ENCODE results near the gene UGT1A5. TPM values are rescaled to one million over a fixed set of nuclear protein-coding genes. Genes with fewer than 3 reads are reported as not detected.

UGT1A5 gene
- total RNA-seq, 1 experiment from 2014 or later, result 0.34 TPM

GRCh38 chr2:233779722-233780121 lies 67.0 kb downstream of the UGT1A5 start:
- no peak for DNase-seq (ENCODE audit: low read depth)

GRCh38 chr2:233780771-233781170 lies 68.1 kb downstream of the UGT1A5 start:
- peak; percentile 15 for DNase-seq (ENCODE audit: low read depth)

- DNase-seq (ENCODE audit: low read depth), result no peak
Observed at GRCh38 chr2:233789554-233789953, 76.8 kb downstream of the UGT1A5 start.

DNA sequence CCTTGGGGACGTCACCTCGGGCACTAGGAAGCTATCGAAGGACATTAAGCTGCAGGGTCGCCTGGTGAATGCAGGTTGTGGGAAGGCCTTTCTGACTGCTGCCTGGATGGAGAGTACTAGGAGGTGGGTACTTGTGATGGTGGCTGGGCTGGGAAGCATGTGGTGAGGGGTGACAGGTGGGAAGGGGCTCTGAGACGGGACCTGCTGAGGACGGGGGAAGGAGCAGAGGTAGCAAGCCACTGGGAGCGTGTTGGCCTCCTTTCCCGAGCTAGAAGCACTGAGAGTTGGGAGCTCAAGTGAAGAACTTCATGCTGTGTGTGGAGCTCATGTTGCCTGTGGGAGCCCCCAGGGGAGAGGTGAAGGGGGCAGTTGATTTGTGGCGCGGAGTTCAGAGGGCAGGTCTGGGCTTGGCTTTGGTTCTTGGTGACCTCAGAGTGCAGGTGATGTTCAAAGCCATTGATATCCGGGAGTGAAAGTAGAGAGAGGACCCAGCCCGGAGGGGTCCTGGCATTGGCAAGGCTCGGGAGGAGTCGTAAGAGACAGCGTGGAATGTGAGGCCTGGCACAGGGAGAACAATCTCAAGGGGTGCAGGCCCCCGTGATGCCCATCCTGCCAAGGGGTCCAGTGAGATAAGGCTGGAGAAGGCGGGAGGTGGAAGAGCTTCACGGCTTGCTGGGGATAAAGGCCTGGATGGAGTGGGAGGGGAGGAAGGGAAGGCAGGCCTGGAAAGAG lies 78.6 kb downstream of the UGT1A5 start:
- no peak for DNase-seq (ENCODE audit: low read depth)

DNA sequence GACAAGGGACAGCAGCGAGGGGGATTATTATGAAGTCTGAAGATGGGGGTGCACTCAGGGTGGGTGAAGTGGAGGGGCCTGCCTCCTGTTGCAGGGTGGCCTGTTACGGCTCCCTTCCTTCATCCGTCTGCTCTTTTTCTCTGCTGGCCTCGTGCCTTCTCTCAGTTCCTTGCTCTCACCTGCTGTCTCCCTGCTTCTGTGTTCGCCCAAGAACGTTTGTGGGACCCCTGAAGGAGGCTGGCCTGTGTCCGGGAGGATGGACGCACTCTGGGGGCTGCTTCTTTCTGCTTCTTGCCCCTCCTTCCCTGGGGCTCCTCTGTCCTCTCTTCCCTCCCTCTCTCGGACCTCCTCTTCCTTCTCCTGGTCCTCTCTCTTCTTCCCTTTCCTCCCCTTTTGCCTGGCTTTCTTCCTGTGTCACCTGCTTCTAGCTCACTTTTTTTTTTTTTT lies 79.2 kb downstream of the UGT1A5 start:
- DNase-seq (ENCODE audit: low read depth), result no peak

DNA sequence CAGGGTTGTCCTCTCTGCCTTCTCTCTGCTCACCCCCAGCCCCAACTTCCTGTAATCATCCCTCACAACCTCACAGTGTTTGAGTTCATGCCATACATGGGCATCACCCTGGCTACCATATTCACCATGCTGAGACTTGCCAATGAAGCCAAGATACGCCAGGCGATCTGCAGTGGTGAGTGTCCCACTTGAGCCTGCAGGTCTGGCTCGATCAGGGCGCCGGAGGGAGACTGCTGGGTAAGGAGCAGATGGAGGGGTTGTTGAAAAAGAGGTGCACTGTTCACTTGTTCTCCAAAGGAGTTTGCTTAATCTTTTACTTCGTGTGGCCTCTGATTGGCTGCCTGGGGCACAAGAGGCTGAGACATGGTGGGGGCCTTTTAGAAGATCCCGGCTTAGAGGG lies 80.0 kb downstream of the UGT1A5 start:
- no peak for DNase-seq (ENCODE audit: low read depth)

- DNase-seq (ENCODE audit: low read depth), result no peak
Observed at GRCh38 chr2:233793465-233794127, 80.9 kb downstream of the UGT1A5 start.

DNA sequence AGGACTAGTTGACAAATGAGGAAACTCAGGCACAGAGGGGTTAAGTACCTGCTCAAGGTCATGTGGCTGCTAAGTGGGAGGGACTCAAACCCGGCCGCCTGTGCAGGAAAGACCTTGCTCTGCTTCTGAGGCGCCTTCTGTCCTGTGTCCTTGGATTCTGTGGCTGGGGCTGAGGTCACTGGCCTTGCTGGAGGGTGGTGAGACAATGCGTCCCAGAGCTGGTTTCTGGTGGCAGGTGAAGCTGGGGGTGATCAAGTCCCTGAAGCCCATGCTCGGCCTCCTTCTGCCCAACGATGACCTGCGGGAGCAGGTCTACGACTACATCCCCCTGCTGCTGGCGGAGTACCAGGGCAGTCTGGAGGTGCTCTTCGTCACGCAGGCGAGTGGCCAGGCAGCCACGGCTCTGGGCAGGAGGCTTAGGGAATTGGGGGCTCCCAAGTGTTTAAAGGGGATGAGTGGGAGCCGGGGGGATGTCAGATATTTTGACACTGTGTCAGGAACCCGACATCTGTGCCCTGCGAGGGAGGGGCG lies 81.5 kb downstream of the UGT1A5 start:
- no peak for DNase-seq (ENCODE audit: low read depth)

GRCh38 chr2:233795735-233796171 lies 83.0 kb downstream of the UGT1A5 start:
- no peak for DNase-seq (ENCODE audit: low read depth)

DNA sequence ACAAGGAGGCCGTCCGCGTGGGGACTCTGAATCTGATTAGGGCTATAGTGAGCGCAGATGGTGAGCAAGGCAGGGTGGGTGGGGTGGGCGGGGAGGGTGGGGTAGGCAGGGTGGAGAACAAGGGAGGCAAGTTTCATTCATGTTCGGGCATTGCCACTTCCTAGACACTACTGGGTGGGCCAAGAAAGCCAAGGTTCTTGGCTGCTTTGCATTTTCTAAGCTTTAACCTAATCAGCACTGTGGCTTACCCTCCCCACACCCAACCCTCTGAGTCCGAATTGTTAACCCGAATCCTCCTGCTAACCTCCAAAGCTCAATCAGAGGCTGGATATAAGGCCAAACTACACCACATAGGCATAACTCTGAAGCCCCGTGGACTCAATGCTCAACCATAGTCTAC lies 83.5 kb downstream of the UGT1A5 start:
- DNase-seq (ENCODE audit: low read depth), result no peak

GRCh38 chr2:233798335-233799086 lies 85.8 kb downstream of the UGT1A5 start:
- no peak for DNase-seq (ENCODE audit: low read depth)

DNA sequence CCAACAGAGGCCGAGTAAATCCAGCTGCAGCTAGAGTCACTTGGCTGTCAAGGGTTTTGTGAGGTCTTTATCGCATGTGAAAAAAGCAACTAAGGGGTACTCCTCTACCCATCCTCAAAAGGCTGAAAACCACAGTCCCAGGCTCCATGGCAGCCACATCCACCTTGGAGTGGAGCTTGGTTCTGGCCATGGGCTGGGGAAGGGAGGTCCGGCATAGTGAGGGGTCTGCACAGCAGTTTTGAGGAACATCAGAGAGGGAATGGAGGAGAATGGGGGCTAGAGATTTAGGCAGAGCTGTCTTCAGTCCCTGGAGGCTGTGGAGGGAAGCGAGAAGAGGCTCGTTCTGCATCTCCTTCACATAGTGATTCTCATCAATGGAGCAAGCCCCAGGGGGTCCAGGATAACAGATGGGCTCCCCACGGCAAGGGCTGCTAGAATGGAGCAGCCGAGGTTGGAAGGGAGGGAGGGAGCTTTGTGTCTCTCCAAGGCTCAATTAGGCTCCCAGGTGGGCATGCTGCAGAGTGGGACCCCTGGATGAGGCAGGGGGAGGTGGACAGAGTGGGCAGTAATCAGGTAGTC lies 86.5 kb downstream of the UGT1A5 start:
- no peak for DNase-seq (ENCODE audit: low read depth)

- no peak for DNase-seq (ENCODE audit: low read depth)
Observed at GRCh38 chr2:233799716-233800115, 87.0 kb downstream of the UGT1A5 start.

- DNase-seq (ENCODE audit: low read depth), result no peak
Observed at GRCh38 chr2:233800208-233800607, 87.5 kb downstream of the UGT1A5 start.

- peak; percentile 71 for DNase-seq (ENCODE audit: low read depth)
Observed at GRCh38 chr2:233801357-233802131, 88.8 kb downstream of the UGT1A5 start.

- DNase-seq (ENCODE audit: low read depth), result no peak
Observed at GRCh38 chr2:233802132-233802815, 89.6 kb downstream of the UGT1A5 start.

DNA sequence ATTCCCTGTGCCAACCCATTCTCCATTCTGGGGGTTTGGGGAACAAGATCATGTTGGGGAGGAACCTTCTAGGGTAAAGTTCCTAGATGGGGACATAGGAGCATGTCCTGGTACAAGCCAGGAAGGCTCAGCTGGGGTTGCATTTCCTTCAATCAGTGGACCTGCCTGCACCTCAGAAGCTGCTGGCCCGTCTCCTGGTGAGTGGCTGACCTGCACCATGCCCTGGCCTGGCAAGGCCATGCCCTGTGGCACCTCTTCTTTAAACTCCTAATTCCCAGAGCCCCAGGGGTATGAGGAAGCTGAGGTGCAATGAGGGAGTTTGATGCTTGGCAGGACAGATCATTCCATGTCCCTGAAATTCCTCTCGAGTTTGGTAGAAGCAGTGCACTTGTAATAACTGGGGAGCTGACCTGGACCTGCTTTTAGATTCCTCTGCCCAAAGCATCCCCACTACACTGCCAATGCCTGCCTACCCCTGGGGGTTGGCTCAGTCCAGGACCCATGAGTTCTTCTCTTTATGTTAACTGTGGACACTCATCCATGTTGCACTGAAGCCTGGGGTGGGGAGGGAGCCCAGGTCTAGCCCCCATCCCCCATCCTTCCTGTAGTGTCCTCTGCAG lies 90.7 kb downstream of the UGT1A5 start:
- no peak for DNase-seq (ENCODE audit: low read depth)

DNA sequence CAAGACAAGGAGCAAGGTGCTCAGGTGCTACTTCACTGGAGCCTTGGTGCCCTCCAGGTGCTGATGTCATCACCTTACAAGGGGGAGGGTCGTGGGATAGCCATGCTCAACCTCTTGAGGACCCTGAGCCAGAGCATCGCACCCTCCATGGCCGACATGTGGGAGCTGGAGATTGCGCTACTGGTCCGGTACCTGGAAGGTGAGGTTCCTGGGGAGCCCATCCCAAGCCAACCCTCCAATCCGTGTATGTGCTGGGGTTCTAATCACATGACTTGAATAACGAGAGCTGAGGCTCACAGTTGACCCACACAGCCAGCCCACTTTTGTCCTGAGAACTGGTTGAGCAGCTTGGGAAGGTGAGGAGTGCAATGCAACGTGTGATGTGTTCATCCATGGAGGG lies 91.3 kb downstream of the UGT1A5 start:
- DNase-seq (ENCODE audit: low read depth), result no peak

DNA sequence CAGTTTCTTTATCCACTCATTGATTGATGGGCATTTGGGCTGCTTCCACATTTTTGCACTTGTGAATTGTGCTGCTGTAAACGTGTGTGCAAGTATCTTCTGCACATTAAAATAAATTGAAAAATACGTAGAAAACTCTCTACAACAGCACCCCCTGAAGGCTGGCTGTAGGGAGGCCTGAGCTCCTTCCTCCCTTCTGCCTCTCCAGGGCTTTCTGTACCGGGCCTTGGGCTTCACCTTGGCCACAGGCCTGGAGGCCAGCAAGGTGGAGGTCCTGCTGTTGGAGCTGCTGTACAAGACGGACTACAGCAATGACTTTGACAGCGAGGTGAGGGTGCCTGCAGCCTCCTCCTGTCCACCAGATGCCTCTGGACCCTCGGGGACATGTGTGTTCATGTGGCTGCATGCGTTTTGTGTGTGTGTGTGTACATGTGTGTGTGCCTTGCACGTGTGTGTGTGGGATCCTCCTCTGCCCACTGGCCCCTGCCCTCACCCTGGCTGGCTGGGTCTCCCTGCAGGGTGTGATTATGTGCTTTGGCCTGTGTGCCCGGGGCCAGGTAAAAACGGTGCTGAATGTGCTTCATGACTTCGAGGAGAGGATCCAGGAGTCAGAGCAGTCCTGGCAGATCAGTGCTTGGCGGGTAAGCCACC lies 94.6 kb downstream of the UGT1A5 start:
- no peak for DNase-seq (ENCODE audit: low read depth)

Measured in Daoy (cell line).